ENCODE data around the gene LIPA.

DNA sequence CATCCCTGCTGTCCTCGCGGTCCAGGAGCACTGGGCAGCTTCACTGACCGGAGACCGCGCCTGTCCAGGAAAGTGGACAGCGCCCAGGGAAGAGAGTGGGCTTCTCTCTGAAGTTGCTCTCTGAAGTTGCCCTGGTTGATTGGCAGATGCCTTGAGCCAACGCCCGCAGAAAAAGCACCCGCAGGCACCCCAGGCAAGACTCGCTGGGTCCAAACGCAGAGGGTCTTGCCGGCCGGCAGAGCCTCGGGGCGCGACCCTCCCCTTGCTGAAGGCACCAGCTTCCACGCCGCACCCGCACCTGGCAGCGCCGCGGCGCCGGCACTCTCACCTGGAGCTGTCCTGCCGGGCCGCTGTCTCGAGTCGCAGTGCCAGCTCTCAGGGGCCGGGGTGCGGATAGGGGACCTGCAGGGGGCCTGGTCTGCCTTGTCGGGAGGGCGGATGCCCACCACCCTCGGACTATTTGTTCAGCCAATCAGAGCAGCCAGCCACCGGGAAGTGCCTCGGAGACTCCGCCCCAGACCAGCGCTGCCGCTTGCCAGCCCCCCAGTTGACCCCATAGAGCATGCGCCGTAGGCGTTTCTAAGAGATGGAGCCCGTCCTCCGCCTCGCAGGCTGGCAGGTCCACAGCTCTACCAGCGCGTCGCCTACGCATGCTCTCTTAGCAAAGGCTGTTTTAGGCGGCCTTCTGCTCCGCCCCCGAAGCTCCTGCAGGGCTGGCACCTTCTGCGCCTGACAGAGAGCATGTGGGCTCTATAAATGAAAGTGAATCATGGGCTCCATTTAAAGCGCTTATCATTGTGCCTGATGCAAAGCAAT, at the start of gene LIPA:
- TF ChIP-seq, protein P1, sequence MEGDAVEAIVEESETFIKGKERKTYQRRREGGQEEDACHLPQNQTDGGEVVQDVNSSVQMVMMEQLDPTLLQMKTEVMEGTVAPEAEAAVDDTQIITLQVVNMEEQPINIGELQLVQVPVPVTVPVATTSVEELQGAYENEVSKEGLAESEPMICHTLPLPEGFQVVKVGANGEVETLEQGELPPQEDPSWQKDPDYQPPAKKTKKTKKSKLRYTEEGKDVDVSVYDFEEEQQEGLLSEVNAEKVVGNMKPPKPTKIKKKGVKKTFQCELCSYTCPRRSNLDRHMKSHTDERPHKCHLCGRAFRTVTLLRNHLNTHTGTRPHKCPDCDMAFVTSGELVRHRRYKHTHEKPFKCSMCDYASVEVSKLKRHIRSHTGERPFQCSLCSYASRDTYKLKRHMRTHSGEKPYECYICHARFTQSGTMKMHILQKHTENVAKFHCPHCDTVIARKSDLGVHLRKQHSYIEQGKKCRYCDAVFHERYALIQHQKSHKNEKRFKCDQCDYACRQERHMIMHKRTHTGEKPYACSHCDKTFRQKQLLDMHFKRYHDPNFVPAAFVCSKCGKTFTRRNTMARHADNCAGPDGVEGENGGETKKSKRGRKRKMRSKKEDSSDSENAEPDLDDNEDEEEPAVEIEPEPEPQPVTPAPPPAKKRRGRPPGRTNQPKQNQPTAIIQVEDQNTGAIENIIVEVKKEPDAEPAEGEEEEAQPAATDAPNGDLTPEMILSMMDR (IDR thresholded peaks at IDR 0.05; ENCODE audit: insufficient read depth, low read depth, low read length) = no peak
- TF ChIP-seq EZH2 (IDR thresholded peaks at IDR 0.05; ENCODE audit: insufficient read depth, low read length) = no peak

All from astrocyte (in vitro differentiated cells and primary cell).